K562 (cell line): Measurements from ENCODE around the gene ELAC2. TPM values are rescaled to one million over a fixed set of nuclear protein-coding genes. Genes with fewer than 3 reads are reported as not detected.

ENCODE experiments used
- ATAC-seq: fragments of 200-7000 bp; cut with Tn5 transposase; 3 replicates; pipeline ENCODE4 v1.9.1; 2020; ENCODE audit warnings: moderate library complexity
- BruUV-seq: library from RNA; stranded (reverse); fragments of 400-500 nt; replicated peaks from 2 replicates; lab custom pipeline; 2021; lab: Mats Ljungman, UMichigan
- CTCF ChIA-PET: fragments of 300-600 bp; formaldehyde crosslinking; extraction: SDS; loops from one replicate; lab custom pipeline; 2021; ENCODE audit warnings: low intra/inter-chr PET ratio; lab: Yijun Ruan, JAX
- POLR2A ChIA-PET: fragments of 300-600, 350-650 bp; sonication (Branson Sonifier 250); formaldehyde crosslinking; extraction: SDS; loops from one replicate; lab custom pipeline; 2021; ENCODE audit warnings: antibody characterized with exemption, inconsistent platforms; lab: Yijun Ruan, JAX
- DNase-seq, 4 experiments: peaks; one replicate each; pipeline versions ENCODE4 v3.0.0 to v3.0.0-alpha.2; 2011 to 2018; ENCODE audit warnings: low spot score in 3 of 4, mixed read lengths in 3 of 4; ENCODE audit errors: extremely low read depth in 1 of 4
- FAIRE-seq: peaks from 2 replicates; lab custom pipeline; 2011; peaks lifted over from hg19 to GRCh38; lab: Jason Lieb, UNC
- H2AFZ ChIP-seq: 2 replicates; pipeline ENCODE4 v1.6.0; 2011; ENCODE audit warnings: low read depth, low read length, control low read depth, inconsistent platforms
- H3K27ac ChIP-seq: fragments of 200-600 bp; 3 replicates; pipeline ENCODE4 v1.8.0; 2011; ENCODE audit warnings: low read depth, mild to moderate bottlenecking, control low read depth, inconsistent platforms, low read length, moderate library complexity, mixed read lengths; ENCODE audit errors: extremely low read depth
- H3K27me3 ChIP-seq, 2 experiments: fragments of 300-600 bp in 1 of 2; 2 replicates in 1 of 2; 3 replicates in 1 of 2; pipeline versions ENCODE4 v1.6.0 to v1.8.0; 2011; ENCODE audit warnings: inconsistent platforms in 2 of 2, low read length in 2 of 2, mild to moderate bottlenecking in 1 of 2, mixed read lengths in 1 of 2, moderate library complexity in 1 of 2; ENCODE audit not compliant: control insufficient read depth in 2 of 2, insufficient read depth in 2 of 2
- H3K36me3 ChIP-seq: fragments of 300-600 bp; 3 replicates; pipeline ENCODE4 v1.8.0; 2011; ENCODE audit warnings: mild to moderate bottlenecking, low read length, inconsistent platforms; ENCODE audit not compliant: control insufficient read depth, insufficient read depth
- H3K4me1 ChIP-seq, 2 experiments: fragments of 200-600 bp in 1 of 2; replicated peaks in 1 of 2; 2 replicates in 1 of 2; 3 replicates in 1 of 2; pipeline versions ENCODE4 v1.5.1 to v1.8.0; 2011; ENCODE audit warnings: inconsistent platforms in 2 of 2, low read length in 2 of 2, mild to moderate bottlenecking in 1 of 2, mixed read lengths in 1 of 2, moderate library complexity in 1 of 2; ENCODE audit not compliant: control insufficient read depth in 2 of 2, insufficient read depth in 2 of 2
- H3K4me2 ChIP-seq: 2 replicates; pipeline ENCODE4 v1.6.1; 2011; ENCODE audit warnings: low read length, control low read depth, inconsistent platforms, mixed read lengths; ENCODE audit not compliant: insufficient read depth
- H3K4me3 ChIP-seq: fragments of 200-600 bp; sonication (generic), shearing (Covaris generic); 2 replicates; pipeline ENCODE4 v1.5.1; 2016; ENCODE audit warnings: control low read depth, inconsistent platforms
- H3K79me2 ChIP-seq: fragments of 200-600 bp; 3 replicates; pipeline ENCODE4 v1.8.0; 2011; ENCODE audit warnings: low read length, inconsistent platforms; ENCODE audit not compliant: control insufficient read depth, insufficient read depth
- H3K9ac ChIP-seq, 2 experiments: 2 replicates each; pipeline versions ENCODE4 v1.6.0 to v1.6.1; 2011; ENCODE audit warnings: low read depth in 2 of 2, low read length in 2 of 2, control low read depth in 1 of 2, inconsistent platforms in 1 of 2, mild to moderate bottlenecking in 1 of 2, mixed read lengths in 1 of 2; ENCODE audit not compliant: insufficient read depth in 1 of 2
- H3K9me1 ChIP-seq: one replicate; pipeline ENCODE4 v1.6.0; 2011; ENCODE audit warnings: inconsistent platforms, mild to moderate bottlenecking, low read length, moderate library complexity; ENCODE audit not compliant: control insufficient read depth, insufficient read depth
- H3K9me3 ChIP-seq: replicated peaks from 2 replicates; pipeline ENCODE4 v1.5.1; 2011; ENCODE audit warnings: low read depth, low read length, inconsistent platforms; ENCODE audit not compliant: control insufficient read depth, insufficient read depth
- H4K20me1 ChIP-seq: replicated peaks from 2 replicates; pipeline ENCODE4 v1.6.1; 2011; ENCODE audit warnings: low read length, inconsistent platforms, mixed read lengths; ENCODE audit not compliant: control insufficient read depth, insufficient read depth
- CHD4 ChIP-seq: fragments of 200-600 bp; sonication (generic); IDR thresholded peaks from 3 replicates; pipeline ENCODE4 v1.6.1; 2012; ENCODE audit warnings: low read depth, mild to moderate bottlenecking, mixed read lengths, low read length, inconsistent platforms; ENCODE audit not compliant: insufficient read depth, insufficient replicate concordance, poor library complexity, severe bottlenecking
- ELF2 ChIP-seq: fragments of 250-450 bp; sonication (Bioruptor Pico); IDR thresholded peaks from 2 replicates; pipeline ENCODE4 v1.5.0; 2021; ENCODE audit warnings: mild to moderate bottlenecking
- ELF4 ChIP-seq: fragments of 450-650 bp; formaldehyde crosslinking; IDR thresholded peaks from 2 replicates; pipeline ENCODE4 v1.4.0; 2022; ENCODE audit warnings: missing genetic modification characterization
- FOSL1 ChIP-seq: fragments of 200-800 bp; sonication (Bioruptor generic); conservative IDR thresholded peaks from 2 replicates; pipeline ENCODE4 v1.6.1; 2016; ENCODE audit warnings: missing genetic modification characterization, missing compliant biosample characterization
- HDAC8 ChIP-seq: fragments of 450-650 bp; IDR thresholded peaks from 2 replicates; pipeline ENCODE4 v1.6.1; 2016; ENCODE audit warnings: mild to moderate bottlenecking, missing genetic modification characterization, moderate library complexity, missing compliant biosample characterization
- HSF4 ChIP-seq: fragments of 250-450 bp; sonication (Bioruptor Pico); IDR thresholded peaks from 2 replicates; pipeline ENCODE4 v2.1.2; 2022; ENCODE audit warnings: mild to moderate bottlenecking, moderate library complexity, borderline replicate concordance
- PCBP2 ChIP-seq: fragments of 200-400 bp; formaldehyde crosslinking; IDR thresholded peaks from 2 replicates; pipeline ENCODE4 v1.6.1; 2018; ENCODE audit warnings: low read length, low read depth, mild to moderate bottlenecking, moderate library complexity; ENCODE audit not compliant: poor library complexity, severe bottlenecking
- POLR2AphosphoS2 ChIP-seq: IDR thresholded peaks from 2 replicates; pipeline ENCODE4 v1.6.1; 2012; ENCODE audit warnings: low read length, improper control_type of control experiment
- PTBP1 ChIP-seq: fragments of 200-400 bp; formaldehyde crosslinking; IDR thresholded peaks from 2 replicates; pipeline ENCODE4 v1.6.1; 2017; ENCODE audit warnings: low read depth, low read length
- RBM34 ChIP-seq: fragments of 200-400 bp; formaldehyde crosslinking; IDR thresholded peaks from 2 replicates; pipeline ENCODE4 v1.6.1; 2018; ENCODE audit warnings: low read length, borderline replicate concordance; ENCODE audit not compliant: insufficient read depth
- SNRNP70 ChIP-seq: fragments of 200-400 bp; formaldehyde crosslinking; optimal IDR thresholded peaks from 2 replicates; pipeline ENCODE3; 2017; ENCODE audit warnings: low read depth, low read length
- ZNF561 ChIP-seq: fragments of 450-650 bp; formaldehyde crosslinking; conservative IDR thresholded peaks from 2 replicates; pipeline ENCODE4 v1.4.0; 2020; ENCODE audit warnings: mild to moderate bottlenecking, moderate library complexity
- WGBS: fragments of 100-300 bp; shearing (Covaris generic); methylation state at CpG from one replicate; pipeline ENCODE4 v1.1.6; 2016; ENCODE audit warnings: low coverage, mixed read lengths; ENCODE audit not compliant: insufficient coverage; ENCODE audit errors: missing lambda C conversion rate; 5-methylcytosine and 5-hydroxymethylcytosine counted together
- in situ Hi-C: fragments of 300-500 bp; cut with MboI; formaldehyde crosslinking; loops from 4 replicates; pipeline ENCODE4 v1.15.0; 2018; ENCODE audit warnings: inconsistent platforms, mixed read lengths
- intact Hi-C: fragments of 100-400 bp; cut with micrococcal nuclease; formaldehyde crosslinking; loops from 2 replicates; pipeline ENCODE4 v1.14.2; 2022
- polyA plus RNA-seq, 8 experiments: library from polyadenylated mRNA; depleted of rRNA in 4 of 8; stranded (reverse) in 5 of 8; unstranded in 3 of 8; fragments of >200 nt; fragmentation: Nextera tagmentation in 2 of 8; fragmentation: Illumina TruSeq in 1 of 8; extraction: Ambion mirVana in 2 of 8; extraction: Trizol in 1 of 8; gene quantifications; 2 replicates each; pipeline versions ENCODE4 v1.2.1 to v1.2.3, GENCODE V29; 2011 to 2014; ENCODE audit warnings: inconsistent platforms in 1 of 8, missing spikeins in 1 of 8
- total RNA-seq, 7 experiments: library from RNA; depleted of rRNA in 6 of 7; stranded (reverse); fragments of >200 nt in 6 of 7; fragmentation: Illumina TruSeq in 2 of 7; extraction: Trizol in 2 of 7; gene quantifications; 2 replicates each; pipeline versions ENCODE4 v1.2.1 to v1.2.3, GENCODE V29; 2011 to 2021; ENCODE audit warnings: low replicate concordance in 1 of 7
- TF ChIP-seq, protein P1 (sequence below): fragments of 450-650 bp; IDR thresholded peaks from 2 replicates; pipeline ENCODE4 v1.6.1; 2016; ENCODE audit warnings: mild to moderate bottlenecking
- TF ChIP-seq, protein P2 (sequence below): fragments of 250-450 bp; sonication (Bioruptor Pico); IDR thresholded peaks from 2 replicates; pipeline ENCODE4 v1.5.0; 2021

The ELAC2 gene
- total and polyA plus RNA-seq, 9 of the 15 experiments (the other 6 are each of a cell fraction or from before 2014, with no cell fraction given) = 4.5 to 129 (median 70.6) TPM

DNA sequence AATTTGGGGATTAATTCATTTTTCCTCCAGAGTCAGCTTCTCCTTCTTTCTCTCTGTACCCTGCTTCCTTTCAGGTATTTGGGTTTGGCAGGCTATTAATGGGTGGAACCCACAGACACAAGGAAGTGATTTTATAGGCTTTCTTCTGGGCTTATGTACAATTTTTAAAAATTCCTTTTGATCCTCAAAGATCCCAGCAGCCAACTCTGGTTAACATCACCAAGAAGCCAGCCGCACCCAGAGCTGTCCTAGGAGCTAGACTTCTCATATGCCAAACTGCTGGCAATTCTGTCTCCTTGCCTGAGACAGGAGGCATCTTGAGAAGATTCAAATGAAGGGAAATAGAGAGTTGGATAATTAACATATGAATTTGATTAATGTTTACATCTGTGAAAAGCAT lies 47.2 kb upstream of the ELAC2 start:
- no peak for TF ChIP-seq ELF2 (CRISPR knock-in tag)
- ChIA-PET CTCF (no interaction called here), POLR2A (no interaction called here)
- no peak for ATAC-seq
- no peak overlapping the region for H3K4me3 ChIP-seq
- intact Hi-C loops = no loop called here
- no peaks in the 10 kb centered on the region for H3K27me3 ChIP-seq
- BruUV-seq = no TSS peak
- H3K79me2 ChIP-seq = no peaks in the 10 kb centered on the region
- in situ Hi-C loops = no loop called here
- 0% methylated on average over 1 of the region's 1 CpG for WGBS
- H3K9me1 ChIP-seq = no peaks in the 10 kb centered on the region
- no peak overlapping the region for H3K9ac ChIP-seq
- no peak overlapping the region for H3K4me2 ChIP-seq
- H4K20me1 ChIP-seq = no peaks in the 10 kb centered on the region
- H3K36me3 ChIP-seq = no peaks in the 10 kb centered on the region
- H2AFZ ChIP-seq = no peak overlapping the region
- FAIRE-seq = no peak
- no peak for DNase-seq
- no peaks in the 10 kb centered on the region for H3K9me3 ChIP-seq
- H3K27ac ChIP-seq = no peak overlapping the region
- no peaks in the 10 kb centered on the region for H3K4me1 ChIP-seq

DNA sequence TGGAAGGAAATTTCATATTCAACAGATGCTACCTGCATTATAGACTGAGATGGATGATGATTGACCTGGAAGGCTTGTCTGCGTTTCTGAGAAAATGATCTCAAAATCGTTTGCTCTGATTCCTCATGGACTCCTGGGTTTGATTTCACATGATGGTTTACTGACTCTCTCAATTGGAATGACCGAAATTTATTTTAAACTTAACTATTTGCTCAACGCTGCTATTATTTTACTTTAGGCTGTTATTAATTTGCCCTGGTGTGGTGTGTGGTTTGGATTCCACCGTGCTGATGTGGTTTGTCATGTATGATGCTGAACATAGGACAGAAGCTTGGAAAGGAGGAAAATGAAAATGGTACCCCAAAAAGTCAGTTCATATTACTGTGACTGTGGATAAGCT lies 37.3 kb upstream of the ELAC2 start:
- H3K27me3 ChIP-seq = peaks cover 0 to 16% of the 10 kb centered on the region in 2 experiments; a peak in 2 of 5 replicates
- no peaks in the 10 kb centered on the region for H4K20me1 ChIP-seq
- H3K79me2 ChIP-seq = no peaks in the 10 kb centered on the region
- no peak overlapping the region for H2AFZ ChIP-seq
- POLR2A ChIA-PET = no interaction called here
- CTCF ChIA-PET = no interaction called here
- in situ Hi-C loops (no loop called here), intact Hi-C loops (no loop called here)
- no peak overlapping the region for H3K27ac ChIP-seq
- no peaks in the 10 kb centered on the region for H3K9me1 ChIP-seq
- ATAC-seq (no peak), FAIRE-seq (no peak), DNase-seq (no peak)
- H3K9me3 ChIP-seq = no peaks in the 10 kb centered on the region
- H3K4me1 ChIP-seq = no peaks in the 10 kb centered on the region
- no peak overlapping the region for H3K4me3 ChIP-seq
- no TSS peak for BruUV-seq
- H3K9ac ChIP-seq = no peak overlapping the region
- no peak overlapping the region for H3K4me2 ChIP-seq
- H3K36me3 ChIP-seq = no peaks in the 10 kb centered on the region
- WGBS = 0% methylated on average over 5 of the region's 5 CpGs
- no peak for TF ChIP-seq HDAC8 (tag)
- TF ChIP-seq CHD4 = no peak
- no peak for TF ChIP-seq RBM34
- TF ChIP-seq HSF4 = no peak
- no peak for TF ChIP-seq FOSL1 (tag)
- no peak for TF ChIP-seq PTBP1
- TF ChIP-seq POLR2AphosphoS2 = no peak
- no peak for TF ChIP-seq ZNF561
- TF ChIP-seq PCBP2 = no peak
- no peak for TF ChIP-seq SNRNP70
- TF ChIP-seq, protein P1, sequence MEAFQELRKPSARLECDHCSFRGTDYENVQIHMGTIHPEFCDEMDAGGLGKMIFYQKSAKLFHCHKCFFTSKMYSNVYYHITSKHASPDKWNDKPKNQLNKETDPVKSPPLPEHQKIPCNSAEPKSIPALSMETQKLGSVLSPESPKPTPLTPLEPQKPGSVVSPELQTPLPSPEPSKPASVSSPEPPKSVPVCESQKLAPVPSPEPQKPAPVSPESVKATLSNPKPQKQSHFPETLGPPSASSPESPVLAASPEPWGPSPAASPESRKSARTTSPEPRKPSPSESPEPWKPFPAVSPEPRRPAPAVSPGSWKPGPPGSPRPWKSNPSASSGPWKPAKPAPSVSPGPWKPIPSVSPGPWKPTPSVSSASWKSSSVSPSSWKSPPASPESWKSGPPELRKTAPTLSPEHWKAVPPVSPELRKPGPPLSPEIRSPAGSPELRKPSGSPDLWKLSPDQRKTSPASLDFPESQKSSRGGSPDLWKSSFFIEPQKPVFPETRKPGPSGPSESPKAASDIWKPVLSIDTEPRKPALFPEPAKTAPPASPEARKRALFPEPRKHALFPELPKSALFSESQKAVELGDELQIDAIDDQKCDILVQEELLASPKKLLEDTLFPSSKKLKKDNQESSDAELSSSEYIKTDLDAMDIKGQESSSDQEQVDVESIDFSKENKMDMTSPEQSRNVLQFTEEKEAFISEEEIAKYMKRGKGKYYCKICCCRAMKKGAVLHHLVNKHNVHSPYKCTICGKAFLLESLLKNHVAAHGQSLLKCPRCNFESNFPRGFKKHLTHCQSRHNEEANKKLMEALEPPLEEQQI = no peak
- TF ChIP-seq ELF4 (CRISPR knock-in tag) = no peak
- TF ChIP-seq, protein P2, sequence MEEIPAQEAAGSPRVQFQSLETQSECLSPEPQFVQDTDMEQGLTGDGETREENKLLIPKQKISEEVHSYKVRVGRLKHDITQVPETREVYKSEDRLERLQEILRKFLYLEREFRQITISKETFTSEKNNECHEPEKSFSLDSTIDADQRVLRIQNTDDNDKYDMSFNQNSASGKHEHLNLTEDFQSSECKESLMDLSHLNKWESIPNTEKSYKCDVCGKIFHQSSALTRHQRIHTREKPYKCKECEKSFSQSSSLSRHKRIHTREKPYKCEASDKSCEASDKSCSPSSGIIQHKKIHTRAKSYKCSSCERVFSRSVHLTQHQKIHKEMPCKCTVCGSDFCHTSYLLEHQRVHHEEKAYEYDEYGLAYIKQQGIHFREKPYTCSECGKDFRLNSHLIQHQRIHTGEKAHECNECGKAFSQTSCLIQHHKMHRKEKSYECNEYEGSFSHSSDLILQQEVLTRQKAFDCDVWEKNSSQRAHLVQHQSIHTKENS = no peak
